ENCODE data around the gene CYP4F3.
"Not testable (repeated sequence)": the region's sequence is repeated elsewhere in the genome, so short reads cannot be mapped to it uniquely, and the experiment has no call there.

The CYP4F3 gene

GRCh38 chr19:15673176-15673654 is 32.5 kb downstream of the CYP4F3 start:
- DNase-seq (ENCODE audit: insufficient read length): no peak
- no peak for FAIRE-seq
- TF ChIP-seq POLR2A (IDR thresholded peaks at IDR 0.05; ENCODE audit: low read depth, low read length) (no peak), TAF1 (IDR thresholded peaks at IDR 0.05; ENCODE audit: borderline replicate concordance, low read depth, low read length) (no peak), POLR2AphosphoS5 (IDR thresholded peaks at IDR 0.05; ENCODE audit: low read depth, low read length) (no peak)

GRCh38 chr19:15675560-15675959 is 34.9 kb downstream of the CYP4F3 start:
- FAIRE-seq (no peak), DNase-seq (ENCODE audit: insufficient read length) (no peak)
- TF ChIP-seq POLR2A (IDR thresholded peaks at IDR 0.05; ENCODE audit: low read depth, low read length): no peak
- no peak for TF ChIP-seq TAF1 (IDR thresholded peaks at IDR 0.05; ENCODE audit: borderline replicate concordance, low read depth, low read length)
- no peak for TF ChIP-seq POLR2AphosphoS5 (IDR thresholded peaks at IDR 0.05; ENCODE audit: low read depth, low read length)

GRCh38 chr19:15679089-15679488 is 38.4 kb downstream of the CYP4F3 start:
- TF ChIP-seq TAF1 (IDR thresholded peaks at IDR 0.05; ENCODE audit: borderline replicate concordance, low read depth, low read length) (no peak), POLR2A (IDR thresholded peaks at IDR 0.05; ENCODE audit: low read depth, low read length) (no peak), POLR2AphosphoS5 (IDR thresholded peaks at IDR 0.05; ENCODE audit: low read depth, low read length) (no peak)
- DNase-seq (ENCODE audit: insufficient read length) (no peak), FAIRE-seq (no peak)

GRCh38 chr19:15679865-15680264 is 39.2 kb downstream of the CYP4F3 start:
- FAIRE-seq; DNase-seq (ENCODE audit: insufficient read length): not testable (repeated sequence)

GRCh38 chr19:15680478-15681322 is 40.0 kb downstream of the CYP4F3 start:
- TF ChIP-seq POLR2AphosphoS5 (IDR thresholded peaks at IDR 0.05; ENCODE audit: low read depth, low read length) (no peak), POLR2A (IDR thresholded peaks at IDR 0.05; ENCODE audit: low read depth, low read length) (no peak), TAF1 (IDR thresholded peaks at IDR 0.05; ENCODE audit: borderline replicate concordance, low read depth, low read length) (no peak)
- FAIRE-seq: no peak

GRCh38 chr19:15683411-15683810 is 42.7 kb downstream of the CYP4F3 start:
- DNase-seq (ENCODE audit: insufficient read length) (no peak), FAIRE-seq (no peak)
- TF ChIP-seq POLR2A (IDR thresholded peaks at IDR 0.05; ENCODE audit: low read depth, low read length) (no peak), POLR2AphosphoS5 (IDR thresholded peaks at IDR 0.05; ENCODE audit: low read depth, low read length) (no peak), TAF1 (IDR thresholded peaks at IDR 0.05; ENCODE audit: borderline replicate concordance, low read depth, low read length) (no peak)

More at GRCh38 chr19:15680478-15681322, 40.0 kb downstream of the CYP4F3 start:
- DNase-seq (ENCODE audit: insufficient read length): no peak

GRCh38 chr19:15684828-15685227 is 44.1 kb downstream of the CYP4F3 start:
- no peak for DNase-seq (ENCODE audit: insufficient read length)
- no peak for TF ChIP-seq POLR2A (IDR thresholded peaks at IDR 0.05; ENCODE audit: low read depth, low read length)
- no peak for TF ChIP-seq POLR2AphosphoS5 (IDR thresholded peaks at IDR 0.05; ENCODE audit: low read depth, low read length)
- no peak for FAIRE-seq

GRCh38 chr19:15696654-15697194 is 56.0 kb downstream of the CYP4F3 start:
- FAIRE-seq (no peak), DNase-seq (ENCODE audit: insufficient read length) (no peak)
- no peak for TF ChIP-seq POLR2A (IDR thresholded peaks at IDR 0.05; ENCODE audit: low read depth, low read length)
- TF ChIP-seq POLR2AphosphoS5 (IDR thresholded peaks at IDR 0.05; ENCODE audit: low read depth, low read length): no peak
- no peak for TF ChIP-seq TAF1 (IDR thresholded peaks at IDR 0.05; ENCODE audit: borderline replicate concordance, low read depth, low read length)

GRCh38 chr19:15701757-15702533 is 61.2 kb downstream of the CYP4F3 start:
- FAIRE-seq (no peak), DNase-seq (ENCODE audit: insufficient read length) (no peak)
- no peak for TF ChIP-seq POLR2A (IDR thresholded peaks at IDR 0.05; ENCODE audit: low read depth, low read length)
- no peak for TF ChIP-seq POLR2AphosphoS5 (IDR thresholded peaks at IDR 0.05; ENCODE audit: low read depth, low read length)
- TF ChIP-seq TAF1 (IDR thresholded peaks at IDR 0.05; ENCODE audit: borderline replicate concordance, low read depth, low read length): no peak

GRCh38 chr19:15702534-15702930 is 61.8 kb downstream of the CYP4F3 start:
- FAIRE-seq (no peak), DNase-seq (ENCODE audit: insufficient read length) (no peak)
- TF ChIP-seq TAF1 (IDR thresholded peaks at IDR 0.05; ENCODE audit: borderline replicate concordance, low read depth, low read length) (no peak), POLR2A (IDR thresholded peaks at IDR 0.05; ENCODE audit: low read depth, low read length) (no peak), POLR2AphosphoS5 (IDR thresholded peaks at IDR 0.05; ENCODE audit: low read depth, low read length) (no peak)

Data from GM12892 (cell line).